HG02759 (cell line): Measurements from ENCODE around the gene EMC1.
"Not testable (repeated sequence)": the region's sequence is repeated elsewhere in the genome, so short reads cannot be mapped to it uniquely, and the experiment has no call there.

Experiments
- ATAC-seq: cut with Tn5 transposase; IDR thresholded peaks from one replicate; pipeline ENCODE4 v1.9.1; 2021; ENCODE audit warnings: mild to moderate bottlenecking, moderate library complexity; ENCODE audit not compliant: unreplicated experiment

EMC1 gene

GRCh38 chr1:19196331-19196730, 55.0 kb downstream of the EMC1 start:
- no peak for ATAC-seq

- ATAC-seq: no peak
Measured at GRCh38 chr1:19193004-19193403, 58.3 kb downstream of the EMC1 start.

- ATAC-seq: no peak
Measured at GRCh38 chr1:19191811-19192210, 59.5 kb downstream of the EMC1 start.

GRCh38 chr1:19190468-19190867, 60.9 kb downstream of the EMC1 start:
- no peak for ATAC-seq

GRCh38 chr1:19189270-19189669, 62.1 kb downstream of the EMC1 start:
- no peak for ATAC-seq

GRCh38 chr1:19187852-19188251, 63.5 kb downstream of the EMC1 start:
- no peak for ATAC-seq

- no peak for ATAC-seq
Measured at GRCh38 chr1:19186001-19186400, 65.3 kb downstream of the EMC1 start.

GRCh38 chr1:19182223-19182622, 69.1 kb downstream of the EMC1 start:
- ATAC-seq: no peak

GRCh38 chr1:19180265-19180657, 71.1 kb downstream of the EMC1 start:
- not testable (repeated sequence) for ATAC-seq

- no peak for ATAC-seq
Measured at GRCh38 chr1:19179597-19180264, 71.6 kb downstream of the EMC1 start.

GRCh38 chr1:19178734-19179398, 72.5 kb downstream of the EMC1 start:
- no peak for ATAC-seq

- ATAC-seq: no peak
Measured at GRCh38 chr1:19177811-19178210, 73.5 kb downstream of the EMC1 start.

GRCh38 chr1:19169642-19170041, 81.7 kb downstream of the EMC1 start:
- no peak for ATAC-seq

GRCh38 chr1:19167140-19167539, 84.2 kb downstream of the EMC1 start:
- no peak for ATAC-seq

- no peak for ATAC-seq
Measured at GRCh38 chr1:19166066-19166465, 85.3 kb downstream of the EMC1 start.
